Small intestine (tissue), 16 donors: Measurements from ENCODE around the gene PCDHB8. TPM values are rescaled to one million over a fixed set of nuclear protein-coding genes. Genes with fewer than 3 reads are reported as not detected.
"Not testable (repeated sequence)": the region's sequence is repeated elsewhere in the genome, so short reads cannot be mapped to it uniquely, and the experiment has no call there.

Experiments
- DNase-seq, 2 donors: peaks; one replicate each; pipeline versions ENCODE4 v3.0.0 to v3.0.0-alpha.2; 2013
- FAIRE-seq: peaks from 2 replicates; lab custom pipeline; 2012; peaks lifted over from hg19 to GRCh38; lab: Jason Lieb, UNC
- H3K27ac ChIP-seq, 3 donors: one replicate each; pipeline ENCODE4 v1.5.1; 2013; ENCODE audit warnings: low read length in 2 of 3, mild to moderate bottlenecking in 2 of 3, control low read depth in 1 of 3, inconsistent platforms in 1 of 3, low read depth in 1 of 3, moderate library complexity in 1 of 3
- H3K27me3 ChIP-seq, 3 donors: one replicate each; pipeline ENCODE4 v1.6.1; 2013; ENCODE audit warnings: low read length in 3 of 3, inconsistent platforms in 1 of 3; ENCODE audit not compliant: control insufficient read depth in 3 of 3, insufficient read depth in 3 of 3
- H3K36me3 ChIP-seq, 3 donors: one replicate each; pipeline ENCODE4 v1.6.1; 2013; ENCODE audit warnings: low read length in 3 of 3, inconsistent platforms in 1 of 3, low read depth in 1 of 3, mild to moderate bottlenecking in 1 of 3, moderate library complexity in 1 of 3; ENCODE audit not compliant: control insufficient read depth in 3 of 3, insufficient read depth in 2 of 3
- H3K4me1 ChIP-seq, 3 donors: one replicate each; pipeline ENCODE4 v1.6.1; 2013; ENCODE audit warnings: low read length in 2 of 3, inconsistent platforms in 1 of 3, low read depth in 1 of 3, mild to moderate bottlenecking in 1 of 3, moderate library complexity in 1 of 3; ENCODE audit not compliant: control insufficient read depth in 3 of 3, insufficient read depth in 2 of 3
- H3K4me3 ChIP-seq, 3 donors: one replicate each; pipeline ENCODE4 v1.5.1; 2013; ENCODE audit warnings: low read length in 3 of 3, control low read depth in 1 of 3, inconsistent platforms in 1 of 3, low read depth in 1 of 3, mild to moderate bottlenecking in 1 of 3, moderate library complexity in 1 of 3
- H3K9me3 ChIP-seq, 2 donors: one replicate each; pipeline ENCODE4 v1.6.1; 2013; ENCODE audit warnings: low read depth in 1 of 2, low read length in 1 of 2; ENCODE audit not compliant: control insufficient read depth in 2 of 2, insufficient read depth in 1 of 2
- WGBS, 3 donors: extraction: QIAGEN DNeasy Blood & Tissue Kit; methylation state at CpG; one replicate each; pipeline ENCODE4 v1.1.7; 2013; 5-methylcytosine and 5-hydroxymethylcytosine counted together
- long read RNA-seq, 10 donors: transcript quantifications; one replicate each; lab custom pipeline, GENCODE V29; 2026
- polyA plus RNA-seq, 4 donors: library from polyadenylated mRNA; stranded (reverse) in 3 of 4; unstranded in 1 of 4; fragments of 200-250 nt in 3 of 4; fragments of 120-200 nt in 1 of 4; gene quantifications; one replicate each; pipeline versions ENCODE4 v1.2.1 to v1.2.3, GENCODE V29; 2013
- donor health status: healthy with polysubstance abuse.
- donor health status: control.
- donor health status: control.
- donor health status: Bipolar disorder and iron deficiency.
- donor health status: healthy.

Gene PCDHB8
- under 1 TPM in 2 of 4 donors, not detected in 2; 0.18 to 0.49 TPM for polyA plus RNA-seq
- long read RNA-seq, donor 1 = 0 reads
- long read RNA-seq, donor 2 = 0 reads
- long read RNA-seq, donor 3 = 0 reads
- long read RNA-seq, donor 4 = 0 reads
- long read RNA-seq, donor 5 = 0 reads
- long read RNA-seq, donor 6 = 0 reads
- long read RNA-seq, donor 7, partial matches to known transcripts = 0 of 1 reads
- long read RNA-seq, donor 7, other reads (novel, unspliced or antisense) = 0 of 1 reads
- long read RNA-seq, donor 8 = 0 reads
- long read RNA-seq, donor 9 = 0 reads
- long read RNA-seq, donor 10, partial matches to known transcripts = 0 of 2 reads
- long read RNA-seq, donor 10, other reads (novel, unspliced or antisense) = 0 of 2 reads

GRCh38 chr5:141177577-141178191 is at the start of gene PCDHB8:
PCDHB8 (plus strand) TSS chr5:141177790; CDS start chr5:141178035, 245 bp downstream.
- not testable (repeated sequence) for H3K27me3 ChIP-seq, DNase-seq, H3K27ac ChIP-seq, H3K36me3 ChIP-seq, H3K4me3 ChIP-seq, FAIRE-seq, H3K4me1 ChIP-seq
- peaks cover 0 to 37% of the 10 kb centered on the region in 2 donors for H3K9me3 ChIP-seq
- WGBS, 3 donors = 26 to 42% (median 41%) methylated on average over 13 to 15 of the region's 18 CpGs

GRCh38 chr5:141135030-141135717 is 42.4 kb upstream of the PCDHB8 start, which contains the start of gene PCDHB5:
PCDHB5 (plus strand) TSS chr5:141135206; CDS start chr5:141135435, 229 bp downstream.
- WGBS, 3 donors = 22 to 38% (median 32%) methylated on average over 22 of the region's 22 CpGs

GRCh38 chr5:141135718-141136266 is 41.8 kb upstream of the PCDHB8 start:
- Histone ChIP-seq H3K27me3 (no peaks in the 10 kb centered on the region), H3K4me1 (no peaks in the 10 kb centered on the region), H3K4me3 (no peak overlapping the region), H3K27ac (no peak overlapping the region), H3K9me3 (peaks cover 1 to 23% of the 10 kb centered on the region in 2 donors), H3K36me3 (no peaks in the 10 kb centered on the region)
- no peak for DNase-seq
- FAIRE-seq = no peak
- WGBS, 3 donors = 48 to 61% (median 56%) methylated on average over 19 of the region's 19 CpGs

More at GRCh38 chr5:141135030-141135717, 42.4 kb upstream of the PCDHB8 start, which contains the start of gene PCDHB5:
- H3K27me3 ChIP-seq = no peaks in the 10 kb centered on the region
- H3K4me3 ChIP-seq = peak within 1 kb of the TSS in 1 of 3 donors; percentile 9
- no peaks in the 10 kb centered on the region for H3K36me3 ChIP-seq
- peaks cover 1 to 23% of the 10 kb centered on the region in 2 donors for H3K9me3 ChIP-seq
- no peaks in the 10 kb centered on the region for H3K4me1 ChIP-seq
- no peak for FAIRE-seq
- H3K27ac ChIP-seq = no peak within 1 kb of the TSS
- DNase-seq = no peak

- WGBS, 3 donors = 53 to 69% (median 63%) methylated on average over 18 to 34 of the region's 34 CpGs
- peaks cover 1 to 28% of the 10 kb centered on the region in 2 donors for H3K9me3 ChIP-seq
- not testable (repeated sequence) for H3K27me3 ChIP-seq, H3K27ac ChIP-seq, DNase-seq, H3K4me3 ChIP-seq, FAIRE-seq, H3K36me3 ChIP-seq, H3K4me1 ChIP-seq
Observed at GRCh38 chr5:141137346-141137745, 40.2 kb upstream of the PCDHB8 start.

GRCh38 chr5:141149812-141150211 is 27.8 kb upstream of the PCDHB8 start, which contains the start of gene PCDHB6:
PCDHB6 (plus strand) TSS chr5:141150057; CDS start chr5:141150258, 201 bp downstream.
- Histone ChIP-seq H3K4me3 (no peak within 1 kb of the TSS), H3K27me3 (no peaks in the 10 kb centered on the region), H3K4me1 (no peaks in the 10 kb centered on the region), H3K36me3 (no peaks in the 10 kb centered on the region), H3K9me3 (peaks cover 0 to 27% of the 10 kb centered on the region in 2 donors), H3K27ac (no peak within 1 kb of the TSS)
- FAIRE-seq = no peak
- DNase-seq = no peak
- WGBS, 3 donors = 18 to 32% (median 24%) methylated on average over 18 of the region's 18 CpGs

- FAIRE-seq (no peak), DNase-seq (no peak)
- Histone ChIP-seq H3K27me3 (no peaks in the 10 kb centered on the region), H3K36me3 (no peaks in the 10 kb centered on the region), H3K4me3 (no peak overlapping the region), H3K9me3 (peaks cover 0 to 29% of the 10 kb centered on the region in 2 donors), H3K27ac (no peak overlapping the region), H3K4me1 (no peaks in the 10 kb centered on the region)
- 47 to 61% (median 54%) methylated on average over 33 of the region's 33 CpGs for WGBS, 3 donors
Observed at GRCh38 chr5:141150224-141150992, 27.2 kb upstream of the PCDHB8 start.

- FAIRE-seq = no peak
- Histone ChIP-seq H3K27ac (no peak overlapping the region), H3K9me3 (peaks cover 0 to 31% of the 10 kb centered on the region in 2 donors), H3K36me3 (no peaks in the 10 kb centered on the region), H3K27me3 (no peaks in the 10 kb centered on the region), H3K4me1 (no peaks in the 10 kb centered on the region), H3K4me3 (no peak overlapping the region)
- DNase-seq = no peak
- WGBS, 3 donors = 48 to 56% (median 53%) methylated on average over 13 of the region's 13 CpGs
Observed at GRCh38 chr5:141150993-141151325, 26.6 kb upstream of the PCDHB8 start.
